Measurements from ENCODE around the gene CIB1.

CIB1 gene

DNA sequence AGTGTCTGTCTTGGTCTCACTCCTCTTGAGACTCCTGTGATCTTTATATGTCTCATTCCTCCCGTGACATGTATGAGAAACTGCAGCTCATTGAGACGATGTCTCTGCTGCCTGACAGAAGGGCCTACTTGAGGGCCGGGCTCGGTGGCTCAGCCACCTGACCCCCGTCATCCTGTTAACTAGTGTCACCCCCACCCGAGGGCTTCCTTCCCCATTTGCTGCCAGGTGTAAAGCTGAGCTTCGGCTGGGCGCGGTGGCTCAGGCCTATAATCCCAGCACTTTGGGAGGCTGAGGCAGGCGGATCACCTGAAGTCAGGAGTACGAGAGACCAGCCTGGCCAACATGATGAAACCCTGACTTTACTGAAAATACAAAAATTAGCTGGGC lies 19.9 kb downstream of the CIB1 start:
- DNase-seq: no peak

DNA sequence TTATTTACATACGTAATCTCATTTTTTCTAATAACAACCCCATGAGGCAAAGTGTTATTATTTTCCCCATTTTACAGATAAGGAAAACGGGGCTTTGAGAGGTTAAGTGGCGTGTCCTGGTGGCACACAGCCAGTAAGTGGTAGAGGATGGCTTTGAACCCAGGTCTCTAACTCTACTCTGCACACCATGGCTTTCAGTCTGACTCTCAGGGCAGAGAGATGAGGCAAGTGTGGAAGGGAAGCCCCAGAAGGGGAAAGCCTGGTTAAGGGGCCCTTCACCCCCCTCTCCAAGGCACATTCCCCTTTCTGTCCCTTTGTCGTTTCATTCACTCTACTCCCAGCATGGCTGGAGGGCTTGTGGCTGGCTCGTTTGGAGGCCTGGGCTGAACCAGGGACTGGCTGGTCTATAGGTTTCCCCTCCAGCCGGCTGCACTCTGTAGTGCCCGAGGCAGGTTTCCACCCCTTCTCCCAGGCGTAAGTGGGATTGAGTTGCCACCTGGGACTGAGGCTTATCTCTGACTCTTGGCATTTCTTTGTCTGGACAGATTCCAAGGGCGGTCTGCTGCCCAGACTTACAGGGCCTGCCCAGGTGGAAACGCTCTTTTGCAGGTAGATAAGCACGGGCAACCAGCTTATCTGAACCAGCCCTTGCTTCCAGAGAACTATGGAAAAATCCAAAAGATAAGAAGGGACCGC lies 20.5 kb downstream of the CIB1 start:
- no peak for DNase-seq

DNA sequence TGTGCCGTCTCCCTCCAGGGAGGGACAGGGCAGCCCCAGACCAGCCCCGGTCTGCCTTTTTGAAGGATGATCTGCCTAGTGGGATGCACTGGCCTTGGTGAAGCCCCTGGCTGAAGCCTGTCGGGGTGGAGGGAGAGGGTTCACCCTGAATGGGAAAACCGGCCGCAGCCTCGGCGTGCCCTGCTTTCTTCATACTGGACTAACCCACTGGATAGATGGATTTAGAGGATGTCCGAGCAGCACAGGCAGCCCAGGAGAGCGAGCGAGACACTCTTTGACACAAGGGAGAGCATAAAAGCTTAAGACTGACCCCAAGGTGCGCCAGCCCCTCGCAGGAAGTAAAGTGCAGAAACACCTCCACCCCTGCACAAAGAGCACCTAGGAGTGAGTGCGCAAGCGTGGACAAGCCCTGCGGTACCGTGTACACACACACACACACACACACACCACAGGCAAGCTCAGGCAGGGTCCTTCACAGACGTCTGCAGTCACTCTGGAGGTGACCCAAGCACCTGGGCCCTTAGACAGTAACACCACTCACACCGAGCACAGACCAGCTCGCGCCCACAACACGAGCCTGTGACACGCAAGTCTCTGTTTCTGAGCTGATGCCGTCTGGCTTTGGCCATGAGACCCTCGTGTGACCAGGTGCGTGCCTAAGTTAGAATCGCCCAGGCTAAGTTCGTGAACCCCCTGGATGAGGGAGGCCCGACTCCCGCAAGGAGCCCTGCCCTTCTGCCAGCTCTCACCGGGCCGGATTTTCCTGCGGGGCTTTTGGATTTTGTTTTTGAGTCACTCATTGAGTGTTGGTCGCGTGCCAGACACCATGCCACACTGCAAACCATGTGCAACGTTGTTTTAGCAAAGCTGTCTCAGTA lies 21.3 kb downstream of the CIB1 start:
- DNase-seq: no peak

- no peak for DNase-seq
These were observed 22.1 kb downstream of the CIB1 start for GRCh38 chr15:90211440-90212143.

DNA sequence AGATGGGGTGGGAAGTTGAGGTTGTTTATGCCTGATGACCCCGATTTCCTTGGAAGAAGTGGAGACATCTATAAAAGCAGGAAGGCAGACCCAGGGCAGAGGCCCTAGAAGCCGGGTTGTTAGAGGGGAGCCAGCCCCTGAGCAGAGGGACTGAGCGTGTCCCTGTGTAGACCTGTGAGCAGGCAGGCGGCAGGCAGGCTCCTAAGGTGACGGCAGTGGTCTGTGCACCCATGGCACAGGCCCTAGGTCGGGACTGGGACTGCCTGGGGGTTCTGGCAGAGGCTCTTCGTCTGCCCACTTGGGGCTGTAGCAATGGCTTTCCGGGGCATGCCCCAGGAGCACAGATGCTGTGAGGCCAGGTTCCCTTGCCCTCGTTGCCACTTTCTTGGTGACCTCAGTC lies 22.7 kb downstream of the CIB1 start:
- no peak for DNase-seq

- no peak for DNase-seq
These were observed 23.1 kb downstream of the CIB1 start for GRCh38 chr15:90210593-90210992.

GRCh38 chr15:90209591-90209990 lies 24.1 kb downstream of the CIB1 start:
- no peak for DNase-seq

DNA sequence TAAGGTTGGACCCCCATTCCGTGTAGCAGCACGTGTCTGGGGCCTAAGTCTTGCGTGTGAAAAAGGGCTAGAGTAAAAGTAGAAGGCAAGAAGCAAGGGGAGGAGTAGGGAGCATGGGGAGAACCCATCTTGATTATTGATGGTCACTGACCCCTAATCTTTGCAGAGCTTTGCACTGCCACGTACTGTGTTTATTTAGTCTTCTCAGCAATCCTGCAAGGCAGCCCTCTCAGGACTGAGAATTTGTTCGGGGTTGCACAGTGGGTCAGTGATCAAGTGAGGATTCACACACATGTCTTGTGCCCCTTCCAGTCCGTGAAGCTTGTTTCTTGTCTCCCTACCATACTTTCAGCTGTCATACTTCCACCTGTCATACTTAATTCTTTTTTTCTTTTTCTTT lies 25.4 kb downstream of the CIB1 start:
- DNase-seq: no peak

GRCh38 chr15:90207252-90207651 lies 26.5 kb downstream of the CIB1 start:
- DNase-seq: no peak

- DNase-seq: no peak
These were observed 27.9 kb downstream of the CIB1 start for GRCh38 chr15:90205886-90206285.

GRCh38 chr15:90205050-90205848 lies 28.5 kb downstream of the CIB1 start:
- DNase-seq: no peak

GRCh38 chr15:90203922-90204321 lies 29.8 kb downstream of the CIB1 start:
- no peak for DNase-seq

DNA sequence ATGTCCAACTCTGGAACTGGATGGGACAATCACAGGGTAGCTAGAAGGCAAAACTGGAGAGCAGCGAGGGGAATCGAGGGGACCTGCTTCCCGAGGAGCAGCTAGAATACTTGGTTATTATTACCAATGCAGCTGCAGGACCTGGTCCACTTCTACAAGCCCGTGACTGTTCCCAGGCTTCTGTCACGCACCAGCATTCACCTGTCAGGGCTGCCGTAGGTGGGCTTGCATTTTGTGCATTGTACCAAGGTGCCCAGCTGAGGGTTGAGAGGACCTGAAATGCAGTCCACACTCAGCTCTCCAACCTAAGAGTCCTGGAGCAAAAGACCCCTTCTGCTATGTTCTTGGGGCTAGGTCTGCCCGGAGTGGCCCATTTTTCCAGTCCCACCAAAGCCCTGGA lies 30.3 kb downstream of the CIB1 start:
- DNase-seq: no peak

GRCh38 chr15:90202929-90203328 lies 30.8 kb downstream of the CIB1 start:
- DNase-seq: no peak

- DNase-seq: no peak
These were observed 31.8 kb downstream of the CIB1 start for GRCh38 chr15:90201944-90202375.

DNA sequence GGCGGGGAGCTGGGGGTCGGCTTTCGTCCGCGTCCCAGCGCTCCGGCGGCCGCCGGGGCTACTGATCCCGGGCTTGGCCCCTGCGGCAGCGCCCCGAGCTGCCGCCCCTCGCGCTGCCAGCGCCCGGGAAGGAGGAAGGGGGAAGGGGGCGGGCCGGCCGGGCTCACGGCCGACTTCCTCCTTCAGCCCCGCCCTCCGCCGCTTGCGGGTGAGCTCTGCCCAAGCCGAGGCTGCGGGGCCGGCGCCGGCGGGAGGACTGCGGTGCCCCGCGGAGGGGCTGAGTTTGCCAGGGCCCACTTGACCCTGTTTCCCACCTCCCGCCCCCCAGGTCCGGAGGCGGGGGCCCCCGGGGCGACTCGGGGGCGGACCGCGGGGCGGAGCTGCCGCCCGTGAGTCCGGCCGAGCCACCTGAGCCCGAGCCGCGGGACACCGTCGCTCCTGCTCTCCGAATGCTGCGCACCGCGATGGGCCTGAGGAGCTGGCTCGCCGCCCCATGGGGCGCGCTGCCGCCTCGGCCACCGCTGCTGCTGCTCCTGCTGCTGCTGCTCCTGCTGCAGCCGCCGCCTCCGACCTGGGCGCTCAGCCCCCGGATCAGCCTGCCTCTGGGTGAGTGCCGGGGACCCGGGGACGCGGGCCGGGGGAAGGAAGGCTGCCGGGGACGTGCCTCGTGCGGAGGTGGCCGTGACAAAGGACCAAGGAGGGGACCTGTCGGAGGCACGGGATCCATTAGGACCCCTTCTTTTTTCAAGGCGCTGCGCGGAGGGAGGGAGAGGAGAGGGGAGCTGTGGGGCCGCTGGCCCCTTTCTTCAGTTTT lies 32.4 kb downstream of the CIB1 start, which contains the start of gene SEMA4B:
Gene SEMA4B (plus strand): TSS at position 201 of the 814 bp plus-strand sequence. CDS start 249 bp downstream, at position 450.
- DNase-seq: peak; percentile 75

DNA sequence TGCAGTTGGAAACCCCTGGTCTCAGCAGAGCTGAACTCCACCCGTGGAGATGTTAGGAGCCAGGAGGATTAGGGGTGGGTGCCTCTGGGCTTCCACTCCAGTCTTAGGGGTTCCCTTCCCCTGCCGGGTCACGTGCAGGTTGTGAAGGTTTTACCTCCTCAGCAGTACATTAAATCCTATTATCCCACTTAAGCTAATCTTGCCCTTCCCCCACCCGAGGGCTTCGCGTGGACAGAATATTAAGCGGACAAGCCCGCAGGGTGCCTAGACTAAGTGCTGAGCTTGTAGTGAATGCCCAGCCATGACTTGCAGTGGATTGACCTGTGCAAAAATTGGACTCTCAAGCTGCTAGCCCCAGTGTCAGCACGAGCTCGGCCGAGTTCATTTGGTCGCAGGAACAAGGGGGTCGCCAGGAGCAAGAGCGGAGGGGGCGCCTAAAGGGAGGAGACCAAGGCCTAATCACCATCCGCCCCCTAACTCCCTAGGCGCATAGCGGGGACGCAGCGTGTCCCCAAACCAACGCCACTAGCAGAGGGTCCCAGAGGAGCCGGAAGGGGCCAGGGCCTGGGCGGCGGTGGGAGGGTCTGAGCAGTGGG lies 33.1 kb downstream of the CIB1 start:
- no peak for DNase-seq

DNA sequence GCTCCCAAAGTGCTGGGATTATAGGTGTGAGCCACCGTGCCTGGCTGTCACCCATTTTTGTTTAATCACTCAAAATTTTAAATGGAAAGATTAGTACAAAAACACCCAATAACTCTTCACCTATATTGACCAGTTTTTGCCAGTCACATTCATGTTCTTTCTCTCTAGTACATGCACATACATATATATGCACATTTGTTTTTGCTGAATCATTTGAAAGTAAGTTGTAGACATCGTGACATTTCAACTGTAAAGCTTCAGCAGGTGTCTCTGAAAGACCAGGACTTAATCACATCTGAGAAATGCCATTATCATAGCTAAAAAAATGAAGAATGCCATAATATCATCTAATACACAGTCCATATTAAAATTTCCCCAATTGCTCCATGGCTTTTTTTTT lies 39.1 kb downstream of the CIB1 start:
- DNase-seq: no peak

DNA sequence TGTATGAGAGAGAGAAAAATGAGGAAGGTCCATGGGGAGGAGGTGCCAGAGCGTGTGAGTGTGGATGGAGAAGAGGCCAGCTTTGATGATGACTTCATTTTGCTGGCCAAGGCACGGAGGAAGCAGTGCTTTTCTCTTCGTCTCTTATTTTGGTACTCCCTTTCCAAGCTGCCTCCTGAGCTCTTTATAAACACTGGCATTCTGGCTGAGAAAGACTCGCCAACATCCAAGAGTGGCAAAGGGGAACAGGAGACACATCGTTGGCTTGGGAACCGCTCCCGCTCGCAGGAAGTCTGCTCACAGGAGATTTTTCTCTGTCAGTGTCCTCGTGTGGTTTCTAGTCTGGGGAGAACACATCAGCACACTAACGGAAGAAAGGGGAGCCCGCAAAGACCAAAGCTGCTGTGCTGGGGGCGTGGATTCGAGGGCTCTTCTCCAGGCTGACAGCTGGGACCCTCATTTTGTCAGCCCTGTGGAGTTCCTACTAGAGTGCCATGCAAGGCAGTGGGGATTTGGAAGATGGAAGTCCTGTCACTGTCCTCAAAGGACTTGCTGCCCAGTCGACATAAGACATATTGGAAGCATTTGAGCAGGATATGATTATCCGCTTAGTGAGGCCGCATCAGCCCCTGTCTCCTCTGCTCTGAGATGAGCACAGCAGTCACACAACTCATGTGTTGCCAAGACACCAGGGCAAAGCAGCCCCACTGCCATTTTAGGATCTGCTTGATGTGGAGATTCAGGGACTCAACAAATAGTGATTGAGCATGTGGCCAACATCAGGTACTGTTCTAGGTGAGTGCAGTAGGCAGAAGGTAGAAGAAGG lies 40.6 kb downstream of the CIB1 start:
- DNase-seq: no peak

GRCh38 chr15:90191794-90192509 lies 41.8 kb downstream of the CIB1 start:
- DNase-seq: peak; percentile 22

Data from stimulated activated CD4-positive, alpha-beta T cell treated with anti-CD3 and anti-CD28 coated beads, Interleukin-4, amount 100 ng/mL, for 1 hour (primary cell).